Measurements from ENCODE around the gene TTYH2.
"Not testable (repeated sequence)": the region's sequence is repeated elsewhere in the genome, so short reads cannot be mapped to it uniquely, and the experiment has no call there.

Gene TTYH2

GRCh38 chr17:74212913-74213791, at the start of gene TTYH2:
TTYH2 (plus strand) TSS chr17:74213571; CDS start chr17:74213588, 17 bp downstream.
- DNase-seq (ENCODE audit: low read depth in 2 of 2): peak; percentile 43 to 45

- DNase-seq (ENCODE audit: low read depth in 2 of 2): no peak
These were observed 49.5 kb upstream of the TTYH2 start for GRCh38 chr17:74163836-74164235.

GRCh38 chr17:74164446-74165045, 48.8 kb upstream of the TTYH2 start:
- DNase-seq (ENCODE audit: low read depth in 2 of 2): no peak

- no peak for DNase-seq (ENCODE audit: low read depth in 2 of 2)
These were observed 47.5 kb upstream of the TTYH2 start for GRCh38 chr17:74165797-74166365.

- DNase-seq (ENCODE audit: low read depth in 2 of 2): no peak
These were observed 42.4 kb upstream of the TTYH2 start for GRCh38 chr17:74170924-74171323.

GRCh38 chr17:74172700-74173099, 40.7 kb upstream of the TTYH2 start:
- DNase-seq (ENCODE audit: low read depth in 2 of 2): no peak

GRCh38 chr17:74176546-74177001, 36.8 kb upstream of the TTYH2 start:
- DNase-seq (ENCODE audit: low read depth in 2 of 2): peak in 1 of 2 donors; percentile 5

- DNase-seq (ENCODE audit: low read depth in 2 of 2): no peak
These were observed 36.3 kb upstream of the TTYH2 start for GRCh38 chr17:74177018-74177450.

GRCh38 chr17:74179576-74179975, 33.8 kb upstream of the TTYH2 start:
- no peak for DNase-seq (ENCODE audit: low read depth in 2 of 2)

GRCh38 chr17:74180336-74180735, 33.0 kb upstream of the TTYH2 start:
- DNase-seq (ENCODE audit: low read depth in 2 of 2): no peak

- no peak for DNase-seq (ENCODE audit: low read depth in 2 of 2)
These were observed 32.0 kb upstream of the TTYH2 start for GRCh38 chr17:74181341-74181740.

GRCh38 chr17:74182041-74182723, 31.2 kb upstream of the TTYH2 start:
- no peak for DNase-seq (ENCODE audit: low read depth in 2 of 2)

GRCh38 chr17:74183411-74183810, 30.0 kb upstream of the TTYH2 start:
- DNase-seq (ENCODE audit: low read depth in 2 of 2): no peak

- DNase-seq (ENCODE audit: low read depth in 2 of 2): no peak
These were observed 27.7 kb upstream of the TTYH2 start for GRCh38 chr17:74185571-74186185.

GRCh38 chr17:74186498-74186897, 26.9 kb upstream of the TTYH2 start:
- DNase-seq (ENCODE audit: low read depth in 2 of 2): no peak

- no peak for DNase-seq (ENCODE audit: low read depth in 2 of 2)
These were observed 25.6 kb upstream of the TTYH2 start for GRCh38 chr17:74187761-74188160.

- DNase-seq (ENCODE audit: low read depth in 2 of 2): not testable (repeated sequence)
These were observed 24.7 kb upstream of the TTYH2 start for GRCh38 chr17:74188687-74189086.

- no peak for DNase-seq (ENCODE audit: low read depth in 2 of 2)
These were observed 23.2 kb upstream of the TTYH2 start for GRCh38 chr17:74190154-74190553.

- DNase-seq (ENCODE audit: low read depth in 2 of 2): no peak
These were observed 22.5 kb upstream of the TTYH2 start for GRCh38 chr17:74190807-74191406.

GRCh38 chr17:74192950-74193781, 20.2 kb upstream of the TTYH2 start:
- no peak for DNase-seq (ENCODE audit: low read depth in 2 of 2)

Data from stimulated activated CD8-positive, alpha-beta memory T cell treated with anti-CD3 and anti-CD28 coated beads, Interleukin-2, amount 100 ng/mL, for 1 hour (primary cell).